Measurements from ENCODE around the gene RNF186. TPM values are rescaled to one million over a fixed set of nuclear protein-coding genes. Genes with fewer than 3 reads are reported as not detected.
"Not testable (repeated sequence)": the region's sequence is repeated elsewhere in the genome, so short reads cannot be mapped to it uniquely, and the experiment has no call there.

The RNF186 gene
- polyA plus RNA-seq, 12 donors, result 0.14 to 12.2 TPM; not detected in 10

DNA sequence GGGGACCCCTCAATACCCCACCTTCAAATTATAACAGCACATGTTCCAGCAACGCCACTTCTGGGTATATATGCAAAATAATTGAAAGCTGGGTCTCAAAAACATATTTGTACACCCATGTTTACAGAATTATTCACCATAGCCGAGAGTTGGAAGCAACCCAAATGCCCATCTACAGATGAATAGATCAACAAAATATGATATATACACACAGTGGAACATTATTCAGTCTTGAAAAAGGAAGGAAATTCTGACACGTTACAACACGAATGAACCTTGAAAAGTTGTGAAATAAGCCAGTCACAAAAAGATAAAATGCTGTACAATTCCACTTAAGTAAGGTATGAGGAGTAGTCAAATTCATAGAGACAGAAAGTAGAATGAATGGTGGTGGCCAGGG lies 20.5 kb downstream of the RNF186 start:
- no peak for DNase-seq

DNA sequence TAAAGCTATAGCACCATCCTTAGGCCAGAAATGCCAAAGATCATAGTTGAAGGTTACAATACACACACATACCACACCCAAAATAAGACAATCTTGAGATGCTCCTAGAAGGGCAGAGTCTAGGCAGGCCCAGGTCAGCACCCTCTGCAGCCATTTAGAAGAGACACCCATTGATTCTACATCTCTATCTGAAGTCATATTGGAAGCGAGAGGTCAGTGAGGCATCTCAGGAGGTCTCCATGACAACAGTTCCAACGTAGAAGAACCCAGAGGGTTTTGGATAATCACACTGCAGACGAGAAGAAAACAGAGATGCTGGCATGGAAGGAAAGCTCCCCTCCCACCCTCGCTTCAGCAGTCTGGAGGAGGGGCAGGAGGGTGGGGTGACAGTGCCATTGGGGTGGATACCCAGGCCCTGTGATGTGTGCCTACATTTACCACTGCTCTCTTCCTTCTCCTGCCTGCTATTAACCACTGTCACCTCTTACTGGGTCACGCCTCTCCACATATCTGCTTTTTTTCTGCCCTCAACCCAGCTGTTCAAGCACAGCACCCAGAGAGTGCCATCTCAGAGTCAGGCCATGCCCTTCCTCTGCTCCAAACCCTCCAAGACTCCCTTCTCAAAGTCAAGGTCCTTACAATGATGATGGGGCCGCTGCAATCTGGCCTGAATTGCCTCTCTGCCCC lies 21.6 kb downstream of the RNF186 start:
- DNase-seq, result no peak

DNA sequence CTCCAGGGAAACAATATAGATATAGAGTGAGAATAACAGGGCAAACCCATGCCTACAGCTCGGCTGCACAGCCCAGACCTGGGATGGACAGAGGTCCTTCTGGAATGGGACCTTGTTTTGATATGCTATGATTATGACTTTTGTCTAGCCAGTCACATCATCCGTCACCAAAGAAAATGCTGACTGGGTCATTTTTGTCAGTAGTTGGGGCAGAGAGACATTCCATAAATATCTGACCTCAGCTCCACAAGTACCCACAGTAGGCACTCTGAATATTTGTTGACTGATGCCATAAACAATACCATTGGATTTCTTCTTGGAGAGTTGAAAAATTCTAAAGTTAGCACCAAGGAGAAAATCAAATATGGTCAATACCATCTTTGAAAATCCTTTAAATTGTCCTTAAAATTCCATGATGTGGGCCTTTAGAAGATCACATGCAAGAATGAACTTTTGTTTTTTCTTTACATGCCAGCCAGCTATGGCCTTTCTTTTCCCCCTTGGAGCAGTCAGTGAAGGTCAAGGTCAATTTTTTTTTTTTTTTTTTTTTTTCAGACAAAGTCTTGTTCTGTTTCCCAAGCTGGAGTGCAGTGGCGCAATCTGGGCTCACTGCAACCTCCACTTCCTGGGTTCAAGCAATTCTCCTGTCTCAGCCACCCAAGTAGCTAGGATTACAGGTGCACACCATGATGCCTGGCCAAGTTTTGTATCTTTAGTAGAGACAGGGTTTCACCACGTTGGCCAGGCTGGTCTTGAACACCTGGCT lies 22.7 kb downstream of the RNF186 start:
- DNase-seq, result no peak

DNA sequence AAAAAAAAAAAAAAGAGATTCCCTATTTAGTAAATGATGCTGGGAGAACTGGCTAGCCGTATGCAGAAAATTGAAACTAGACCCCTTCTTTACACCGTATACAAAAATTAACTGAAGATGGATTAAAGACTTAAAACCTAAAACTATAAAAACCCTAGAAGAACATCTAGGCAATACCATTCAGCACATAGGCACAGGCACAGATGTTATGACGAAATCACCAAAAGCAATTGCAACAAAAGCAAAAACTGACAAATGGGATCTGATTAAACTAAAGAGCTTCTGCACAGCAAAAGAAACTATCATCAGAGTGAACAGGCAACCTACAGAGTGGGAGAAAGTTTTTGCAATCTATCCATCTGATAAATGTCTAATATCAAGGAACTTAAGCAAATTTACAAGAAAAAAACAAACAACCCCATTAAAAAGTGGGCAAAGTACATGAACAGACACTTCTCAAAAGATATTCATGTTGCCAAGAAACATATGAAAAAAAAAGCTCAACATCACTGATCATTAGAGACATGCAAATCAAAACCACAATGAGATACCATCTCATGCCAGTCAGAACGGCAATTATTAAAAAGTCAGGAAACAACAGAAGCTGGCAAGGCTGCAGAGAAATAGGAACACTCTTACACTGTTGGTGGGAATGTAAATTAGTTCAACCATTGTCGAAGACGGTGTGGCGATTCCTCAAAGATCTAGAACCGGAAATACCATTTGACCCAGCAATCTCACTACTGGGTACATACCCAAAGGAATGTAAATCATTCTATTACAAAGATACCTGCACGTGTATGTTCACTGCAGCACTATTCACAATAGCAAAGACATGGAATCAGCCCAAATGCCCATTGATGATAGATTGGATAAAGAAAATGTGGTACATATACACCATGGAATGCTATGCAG lies 24.8 kb downstream of the RNF186 start:
- DNase-seq, result not testable (repeated sequence)

DNA sequence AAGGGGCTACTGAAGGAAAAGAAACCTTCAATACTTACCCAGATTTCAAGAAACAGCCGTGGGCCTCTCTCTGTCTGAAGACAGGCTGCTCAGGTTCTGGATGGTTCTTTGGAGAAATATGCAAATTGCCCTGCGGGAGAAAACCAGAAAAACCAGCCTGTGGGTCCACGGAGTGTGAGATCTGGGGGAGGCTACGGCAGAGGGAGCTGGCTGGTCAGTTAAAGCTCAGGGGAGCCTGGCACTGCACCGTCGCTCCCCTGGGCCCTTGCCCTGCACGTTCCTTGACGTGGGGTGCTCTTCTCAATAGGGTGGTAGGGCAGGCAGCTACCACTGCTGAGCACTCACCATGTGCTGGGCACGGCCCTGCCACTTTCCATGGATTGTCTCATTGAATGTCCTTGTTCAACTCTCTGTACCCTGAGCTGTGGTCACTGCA lies 28.1 kb downstream of the RNF186 start:
- no peak for DNase-seq

DNA sequence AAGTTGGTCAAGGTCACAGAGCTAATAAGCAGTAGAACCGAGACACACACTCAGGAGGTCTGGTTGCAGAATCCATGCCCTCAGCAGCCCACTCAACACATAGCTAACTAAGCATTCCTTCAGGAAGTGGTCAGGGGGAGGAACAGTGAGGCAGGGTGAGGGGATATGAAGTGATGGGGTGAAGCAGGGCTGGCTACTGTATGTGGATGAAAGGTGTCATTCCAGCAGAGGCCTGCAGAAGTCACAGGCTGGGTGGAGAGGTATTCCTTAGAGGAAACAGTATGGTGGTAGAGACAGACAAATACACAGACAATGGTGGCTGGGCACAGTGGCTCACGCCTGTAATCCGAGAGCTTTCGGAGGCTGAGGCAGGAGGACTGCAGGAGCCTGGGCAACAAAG lies 29.4 kb downstream of the RNF186 start:
- no peak for DNase-seq

DNA sequence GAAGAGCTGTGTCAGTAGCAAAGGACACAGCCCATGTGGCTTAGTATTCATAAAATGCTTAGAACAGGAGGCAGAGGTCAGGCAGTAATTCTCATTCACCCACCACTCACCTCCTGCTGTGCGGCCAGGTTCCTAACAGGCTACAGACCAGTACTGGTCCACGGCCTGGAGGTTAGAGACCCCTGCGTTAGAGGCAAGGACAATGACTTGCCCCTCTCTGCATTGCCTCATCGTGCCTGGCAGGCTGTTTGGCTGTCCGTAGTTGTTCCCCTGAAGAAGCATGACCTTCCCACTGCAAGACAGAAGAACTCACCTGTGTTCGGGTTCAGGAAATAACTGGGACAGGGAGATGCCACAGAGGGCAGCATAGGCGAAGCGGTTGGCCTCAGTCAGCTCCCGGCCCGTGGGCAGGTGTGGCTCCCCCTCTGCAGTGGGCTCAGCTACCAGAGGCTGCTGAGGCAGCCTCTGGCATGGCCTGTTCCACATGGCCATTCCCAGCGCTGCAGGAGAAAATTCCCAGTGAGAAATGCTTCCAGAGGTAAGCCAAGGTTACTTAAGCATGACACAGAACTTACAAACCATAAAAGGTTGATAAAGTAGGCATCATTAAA lies 34.7 kb downstream of the RNF186 start:
- DNase-seq, result no peak

DNA sequence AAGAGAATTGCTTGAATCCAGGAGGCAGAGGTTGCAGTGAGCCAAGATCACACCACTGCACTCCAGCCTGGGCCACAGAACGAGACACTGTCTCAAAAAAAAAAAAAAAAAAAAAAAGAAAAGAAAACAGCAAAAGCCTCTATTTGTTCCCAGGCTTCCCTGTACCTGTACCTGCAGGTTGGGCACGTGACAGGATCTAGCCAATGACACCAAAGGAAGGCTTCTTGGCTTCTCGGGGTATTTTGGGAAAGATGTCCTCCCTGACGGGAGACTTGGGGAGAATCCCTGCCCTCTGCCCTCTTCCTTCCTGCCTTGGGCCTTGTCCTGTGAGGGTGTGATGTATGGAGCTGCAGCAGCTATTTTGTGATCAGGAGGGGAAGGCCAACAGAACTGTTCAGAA lies 38.1 kb downstream of the RNF186 start:
- DNase-seq, result no peak

DNA sequence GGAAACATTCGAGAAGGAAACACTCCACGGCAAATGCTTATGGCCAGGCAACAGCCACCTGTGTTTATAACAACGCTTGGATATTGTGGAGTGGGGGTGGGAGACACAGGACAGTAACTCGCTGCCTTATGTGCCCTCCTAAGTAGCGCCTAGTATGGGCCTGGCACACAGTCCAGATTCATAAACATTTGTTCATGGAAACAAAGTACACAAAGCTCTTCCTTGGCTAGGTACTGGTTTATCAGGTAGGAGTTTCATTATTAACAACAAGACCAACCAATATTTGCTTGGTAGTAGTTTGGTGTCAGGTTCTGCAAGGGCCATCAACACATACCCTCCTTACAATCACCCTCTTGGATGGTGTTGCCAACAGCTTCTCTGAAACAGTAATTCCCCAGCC lies 38.8 kb downstream of the RNF186 start:
- DNase-seq, result no peak

DNA sequence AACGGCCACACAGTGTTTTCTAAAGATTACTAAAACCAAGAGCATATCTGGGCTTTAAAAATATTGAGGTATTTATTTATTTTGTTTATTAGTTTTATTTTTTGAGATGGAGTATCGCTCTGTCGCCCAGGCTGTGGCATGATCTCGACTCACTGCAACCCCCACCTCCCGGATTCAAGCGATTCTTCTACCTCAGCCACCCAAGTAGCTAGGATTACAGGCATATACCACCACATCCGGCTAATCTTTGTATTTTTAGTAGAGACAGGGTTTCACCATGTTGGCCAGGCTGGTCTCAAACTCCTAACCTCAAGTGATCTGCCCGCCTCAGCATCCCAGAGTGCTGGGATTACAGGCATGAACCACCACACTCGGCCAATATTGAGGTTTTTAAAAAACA lies 39.3 kb downstream of the RNF186 start:
- DNase-seq, result no peak

DNA sequence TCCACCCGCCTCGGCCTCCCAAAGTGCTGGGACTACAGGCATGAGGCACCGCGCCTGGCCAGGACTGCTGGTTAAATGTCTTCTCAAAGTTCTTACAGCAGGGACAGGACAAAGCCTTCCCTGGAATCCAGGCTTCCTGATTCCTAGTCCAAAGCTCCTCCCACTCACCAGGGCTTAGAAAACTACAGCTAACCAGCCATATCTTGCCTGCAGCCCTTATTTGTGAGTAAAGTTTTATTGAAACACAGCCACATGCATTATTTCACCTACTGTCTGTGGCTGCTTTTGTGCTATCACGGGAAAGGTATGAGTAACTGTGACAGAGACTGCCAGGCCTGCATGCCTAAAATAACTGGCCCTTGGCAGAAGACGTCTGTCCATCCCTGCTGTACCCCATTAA lies 39.8 kb downstream of the RNF186 start:
- DNase-seq, result no peak

DNA sequence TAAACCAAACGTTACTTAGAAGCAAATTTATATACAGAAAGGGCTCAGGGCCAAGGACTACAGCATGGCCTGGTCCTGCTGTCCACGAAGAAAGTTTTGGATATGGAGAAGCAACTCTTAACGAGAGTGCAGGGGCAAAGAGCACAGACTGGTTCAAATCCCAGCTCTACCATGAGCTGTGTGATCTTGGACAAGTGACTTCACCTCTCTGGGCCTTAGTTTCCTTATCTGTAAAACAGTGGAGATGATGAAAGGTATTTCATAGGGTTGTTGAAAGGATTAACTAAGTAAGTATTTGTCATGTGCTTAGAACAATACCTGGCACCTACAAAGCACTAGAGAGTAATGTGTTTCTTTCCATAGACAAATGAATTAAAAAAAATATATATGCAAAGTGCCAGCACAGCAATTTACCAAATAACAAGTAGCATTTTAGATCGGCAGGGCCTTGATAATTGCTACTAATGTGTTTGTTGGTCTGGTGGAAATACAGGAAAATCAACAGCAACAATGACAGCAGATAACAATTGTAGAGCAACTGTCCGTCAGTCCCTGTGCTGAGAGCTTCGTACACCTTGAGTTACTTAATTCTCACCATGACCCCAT lies 40.8 kb downstream of the RNF186 start:
- DNase-seq, result no peak

DNA sequence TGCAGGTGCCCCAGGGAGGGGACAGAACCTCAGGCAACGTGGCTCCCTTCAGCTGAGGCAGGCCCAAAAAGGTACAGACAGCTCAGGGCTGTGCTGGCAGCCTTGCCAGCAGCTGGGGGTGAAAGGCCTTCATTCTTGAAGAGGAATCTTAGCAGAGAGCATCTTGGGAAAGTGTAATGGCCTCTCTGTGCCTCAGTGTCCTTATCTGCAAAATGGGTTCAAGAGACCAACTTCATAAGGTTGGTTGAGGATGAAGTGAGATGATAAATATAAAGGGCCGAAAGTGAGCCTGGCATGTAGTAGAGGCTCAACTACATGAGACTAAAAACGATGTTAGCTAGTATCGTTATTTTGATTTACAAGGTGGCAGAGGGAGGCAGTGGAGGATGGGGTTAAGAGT lies 41.6 kb downstream of the RNF186 start:
- DNase-seq, result no peak

DNA sequence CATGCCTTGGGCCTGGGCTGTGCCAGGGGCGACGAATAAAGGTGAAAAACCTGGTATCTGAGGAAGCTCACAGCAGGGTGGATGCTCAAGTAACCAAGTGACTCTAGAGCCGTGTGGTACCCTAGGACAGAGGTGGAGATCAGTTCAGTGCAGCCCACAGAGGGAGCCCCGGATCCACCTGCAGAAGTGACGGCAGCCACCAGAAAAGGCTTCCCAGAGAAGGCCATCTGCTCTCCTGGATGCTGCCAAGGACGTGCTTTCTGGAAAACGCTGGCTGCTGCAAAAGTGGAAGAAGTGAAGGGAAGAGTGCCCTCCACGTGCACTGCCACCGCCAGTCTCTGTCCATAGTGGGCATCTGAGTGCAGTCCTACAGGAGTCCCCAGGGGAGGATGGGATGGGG lies 43.0 kb downstream of the RNF186 start:
- DNase-seq, result no peak

DNA sequence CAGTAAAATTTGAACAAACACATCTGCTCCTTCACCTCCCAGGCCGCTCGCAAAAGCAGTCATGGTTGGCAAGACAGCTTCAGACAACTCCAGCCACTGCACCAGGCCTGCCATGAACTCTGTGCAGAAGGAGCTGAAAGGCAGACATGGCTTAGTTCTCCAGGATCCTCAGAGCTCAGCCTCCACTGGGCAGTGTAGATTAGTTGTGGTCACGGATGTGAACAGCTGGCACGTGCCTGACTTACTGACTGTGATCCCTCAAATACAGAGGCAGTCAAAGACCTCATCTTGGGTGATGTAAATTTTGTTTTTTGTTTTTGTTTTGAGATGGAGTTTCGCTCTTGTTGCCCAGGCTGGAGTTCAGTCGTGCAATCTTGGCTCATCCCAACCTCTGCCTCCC lies 43.7 kb downstream of the RNF186 start:
- DNase-seq, result no peak

DNA sequence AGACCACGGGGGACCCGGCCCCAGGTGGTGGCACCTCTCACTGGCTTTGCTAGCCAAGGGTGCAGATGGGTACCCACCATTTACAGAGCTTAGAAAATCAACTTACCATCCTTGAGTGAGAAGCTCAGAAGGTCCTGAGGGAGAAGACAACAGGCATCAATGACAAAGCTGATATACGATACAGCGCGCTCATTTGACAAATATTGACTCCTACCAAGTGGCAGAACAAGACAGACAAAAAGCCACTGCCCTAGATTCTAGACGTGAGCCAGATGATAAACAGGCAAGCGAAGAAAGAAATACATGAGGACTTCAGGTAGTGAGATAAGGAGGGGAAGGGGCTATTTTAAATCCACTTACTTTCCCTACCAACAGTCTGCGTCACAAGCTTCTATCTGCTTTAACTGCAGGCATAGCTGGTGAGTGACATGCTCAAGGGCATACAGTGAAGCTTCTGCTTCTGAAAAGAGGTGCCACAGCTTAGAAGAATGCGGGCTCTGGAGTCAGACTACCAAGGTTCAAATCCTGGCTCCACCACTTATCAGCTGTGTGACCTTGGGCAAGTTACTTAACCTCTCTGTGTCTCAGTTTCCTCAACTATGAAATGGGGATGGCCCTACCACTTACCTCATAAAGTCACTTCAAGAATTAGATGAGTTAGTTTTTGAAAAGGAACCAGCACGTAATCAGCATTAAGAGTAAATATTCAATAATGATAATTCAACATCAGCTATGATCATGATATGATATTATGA lies 44.5 kb downstream of the RNF186 start:
- DNase-seq, result no peak

DNA sequence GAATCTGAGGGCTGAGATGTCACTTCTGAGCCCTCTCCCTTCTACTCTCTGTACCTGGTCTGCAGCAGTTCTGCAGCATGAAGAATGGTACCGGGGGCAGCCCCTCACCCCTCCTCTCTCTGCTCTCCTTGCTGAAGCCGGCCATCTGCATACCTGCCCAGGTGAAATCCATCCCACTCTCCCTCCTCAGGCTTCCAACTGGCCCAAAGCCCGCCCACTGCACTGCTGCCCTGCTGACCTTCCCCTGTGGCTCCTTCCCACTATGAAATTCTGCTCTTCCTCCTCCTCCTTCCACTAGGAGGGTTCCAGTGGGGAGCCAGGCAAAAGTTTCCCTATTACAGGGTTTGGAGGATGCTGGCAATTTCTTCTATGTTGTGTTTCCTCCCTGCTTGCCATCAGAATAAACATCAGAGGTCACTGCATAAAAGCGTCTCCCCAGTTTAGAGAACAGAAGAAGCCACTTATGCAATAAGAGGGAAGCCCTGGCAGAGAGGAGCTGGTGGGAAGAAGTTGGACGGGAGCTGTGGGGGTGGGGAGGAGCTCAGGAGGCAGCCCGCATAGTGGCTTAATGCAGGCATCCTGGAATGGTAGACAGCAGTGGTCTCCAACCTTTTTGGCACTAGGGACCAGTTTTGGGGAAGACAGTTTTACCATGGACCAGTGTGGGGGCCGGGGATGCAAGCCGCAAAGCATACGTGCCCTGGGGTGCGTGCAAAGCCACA lies 45.7 kb downstream of the RNF186 start:
- no peak for DNase-seq

DNA sequence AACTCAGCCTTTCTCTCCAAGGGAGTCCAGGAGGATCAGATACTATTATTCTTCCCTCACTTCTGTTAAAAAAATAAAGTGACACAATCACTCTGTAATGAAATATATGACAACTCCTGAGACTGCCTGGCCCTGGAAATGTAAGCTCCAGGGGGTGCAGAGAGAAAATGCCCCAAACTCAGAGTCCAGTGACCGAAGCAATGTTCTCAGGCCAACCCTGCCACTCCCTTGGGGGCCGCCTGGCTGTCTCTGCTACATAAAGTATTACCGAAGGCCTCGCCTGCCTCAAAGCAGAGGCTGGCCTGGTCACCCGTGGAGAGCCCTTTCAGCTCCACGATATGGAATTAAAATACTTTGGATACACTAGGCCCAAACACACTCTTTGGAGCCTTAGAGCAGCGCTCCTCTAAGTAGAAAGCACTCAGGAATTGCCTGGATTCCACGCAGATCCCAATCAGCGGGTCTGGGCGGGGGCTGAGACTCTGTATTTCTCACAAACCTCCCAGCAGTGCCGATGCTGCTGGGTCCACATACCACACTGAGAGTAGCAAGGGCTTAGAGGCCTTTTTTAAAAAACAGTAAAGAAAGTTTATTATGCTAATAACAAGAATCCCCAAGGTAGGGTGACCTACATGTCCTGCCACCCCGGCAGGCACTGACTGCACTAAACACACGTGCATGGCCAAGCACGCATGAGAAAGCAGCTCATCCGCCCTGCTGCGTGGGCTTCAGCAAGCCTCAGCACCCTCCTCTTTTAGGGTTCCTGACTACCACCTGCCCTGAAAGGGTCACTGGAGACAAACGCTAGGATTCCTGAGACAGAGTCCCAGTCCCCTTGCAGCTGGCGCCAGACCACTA lies 46.5 kb downstream of the RNF186 start:
- no peak for DNase-seq

DNA sequence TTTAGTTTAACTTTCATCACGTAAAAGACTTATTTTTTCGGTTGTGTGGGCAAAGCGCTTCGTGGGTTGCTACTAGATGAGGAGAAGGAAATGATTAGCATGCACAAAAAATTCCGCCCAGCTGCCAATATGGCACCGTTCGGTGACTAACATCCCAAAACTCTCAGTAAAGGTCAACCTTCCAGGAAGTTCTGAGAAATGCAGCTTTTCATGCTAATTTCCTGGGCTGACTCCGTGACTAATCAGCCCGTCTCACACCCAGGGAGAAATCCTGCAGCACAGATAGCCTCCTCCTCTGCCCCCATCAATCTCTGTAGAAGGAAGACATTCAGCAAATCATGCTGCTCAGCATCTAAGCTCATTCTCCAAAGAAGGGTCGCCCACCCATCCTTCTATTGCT lies 49.5 kb downstream of the RNF186 start:
- DNase-seq, result no peak

All from muscle of arm (tissue), 12 donors.